ENCODE data around the gene USP21.

The USP21 gene, protein sequence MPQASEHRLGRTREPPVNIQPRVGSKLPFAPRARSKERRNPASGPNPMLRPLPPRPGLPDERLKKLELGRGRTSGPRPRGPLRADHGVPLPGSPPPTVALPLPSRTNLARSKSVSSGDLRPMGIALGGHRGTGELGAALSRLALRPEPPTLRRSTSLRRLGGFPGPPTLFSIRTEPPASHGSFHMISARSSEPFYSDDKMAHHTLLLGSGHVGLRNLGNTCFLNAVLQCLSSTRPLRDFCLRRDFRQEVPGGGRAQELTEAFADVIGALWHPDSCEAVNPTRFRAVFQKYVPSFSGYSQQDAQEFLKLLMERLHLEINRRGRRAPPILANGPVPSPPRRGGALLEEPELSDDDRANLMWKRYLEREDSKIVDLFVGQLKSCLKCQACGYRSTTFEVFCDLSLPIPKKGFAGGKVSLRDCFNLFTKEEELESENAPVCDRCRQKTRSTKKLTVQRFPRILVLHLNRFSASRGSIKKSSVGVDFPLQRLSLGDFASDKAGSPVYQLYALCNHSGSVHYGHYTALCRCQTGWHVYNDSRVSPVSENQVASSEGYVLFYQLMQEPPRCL

DNA sequence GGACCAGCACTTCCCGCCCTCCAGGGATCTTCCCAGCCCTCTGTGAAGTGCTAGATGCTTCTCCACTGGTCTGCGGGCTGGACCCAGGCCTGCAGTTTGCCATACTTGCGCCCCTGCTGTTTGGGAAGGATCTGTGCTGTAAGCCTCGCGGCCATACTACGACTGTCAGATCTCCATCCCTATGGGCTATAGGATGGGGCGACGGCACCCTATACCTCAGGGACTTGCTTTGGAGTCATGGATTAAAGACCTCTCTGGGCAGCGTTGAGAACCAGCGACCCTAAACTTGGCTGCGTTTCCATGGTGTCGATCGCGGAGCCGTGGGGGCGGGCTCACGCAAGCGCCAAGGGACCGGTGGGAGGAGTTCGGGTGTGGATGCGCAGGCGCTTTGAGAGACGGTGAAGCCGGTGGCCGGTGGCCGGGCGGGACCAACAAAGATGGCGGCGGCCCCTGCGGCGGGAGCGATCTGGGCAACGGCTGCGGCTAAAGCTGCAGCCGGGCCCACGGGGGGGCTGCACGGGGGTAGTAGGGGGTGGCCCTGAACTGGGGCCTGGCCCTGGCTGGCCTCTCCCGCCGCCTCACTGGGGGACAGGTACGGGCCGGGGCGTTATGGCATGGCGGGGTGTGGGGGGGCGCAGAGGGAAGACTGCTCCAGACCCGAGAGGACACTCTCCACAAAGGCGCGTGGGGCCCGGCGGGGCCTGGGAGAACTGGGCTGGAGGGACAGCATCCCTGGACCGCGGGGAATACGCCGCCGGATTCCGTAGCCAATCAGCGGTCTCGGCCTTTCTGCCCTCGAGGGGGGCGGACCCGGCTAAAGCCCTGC is at the start of gene USP21:
TSS of gene USP21 (plus strand) at position 414 of the 826 bp plus-strand sequence. CDS start 1,141 bp downstream, outside the sequence.
- TF ChIP-seq, protein P1, sequence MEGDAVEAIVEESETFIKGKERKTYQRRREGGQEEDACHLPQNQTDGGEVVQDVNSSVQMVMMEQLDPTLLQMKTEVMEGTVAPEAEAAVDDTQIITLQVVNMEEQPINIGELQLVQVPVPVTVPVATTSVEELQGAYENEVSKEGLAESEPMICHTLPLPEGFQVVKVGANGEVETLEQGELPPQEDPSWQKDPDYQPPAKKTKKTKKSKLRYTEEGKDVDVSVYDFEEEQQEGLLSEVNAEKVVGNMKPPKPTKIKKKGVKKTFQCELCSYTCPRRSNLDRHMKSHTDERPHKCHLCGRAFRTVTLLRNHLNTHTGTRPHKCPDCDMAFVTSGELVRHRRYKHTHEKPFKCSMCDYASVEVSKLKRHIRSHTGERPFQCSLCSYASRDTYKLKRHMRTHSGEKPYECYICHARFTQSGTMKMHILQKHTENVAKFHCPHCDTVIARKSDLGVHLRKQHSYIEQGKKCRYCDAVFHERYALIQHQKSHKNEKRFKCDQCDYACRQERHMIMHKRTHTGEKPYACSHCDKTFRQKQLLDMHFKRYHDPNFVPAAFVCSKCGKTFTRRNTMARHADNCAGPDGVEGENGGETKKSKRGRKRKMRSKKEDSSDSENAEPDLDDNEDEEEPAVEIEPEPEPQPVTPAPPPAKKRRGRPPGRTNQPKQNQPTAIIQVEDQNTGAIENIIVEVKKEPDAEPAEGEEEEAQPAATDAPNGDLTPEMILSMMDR (IDR thresholded peaks at IDR 0.05), result no peak
- Histone ChIP-seq H3K4me3 (ENCODE audit: low read depth, low read length) (peak within 1 kb of the TSS; percentile 94), H3K4me2 (ENCODE audit: low read length) (peak within 1 kb of the TSS; percentile 69), H2AFZ (peak within 1 kb of the TSS; percentile 87), H3K36me3 (ENCODE audit: control insufficient read depth, insufficient read depth, low read length) (no peaks in the 10 kb centered on the region), H3K27ac (peak within 1 kb of the TSS; percentile 91), H3K79me2 (peaks cover 4% of the 10 kb centered on the region), H3K27me3 (ENCODE audit: control insufficient read depth, insufficient read depth, low read length) (no peaks in the 10 kb centered on the region), H3K9ac (peak within 1 kb of the TSS; percentile 37), H3K9me3 (ENCODE audit: control insufficient read depth, low read length) (no peaks in the 10 kb centered on the region), H3K4me1 (no peaks in the 10 kb centered on the region)

DNA sequence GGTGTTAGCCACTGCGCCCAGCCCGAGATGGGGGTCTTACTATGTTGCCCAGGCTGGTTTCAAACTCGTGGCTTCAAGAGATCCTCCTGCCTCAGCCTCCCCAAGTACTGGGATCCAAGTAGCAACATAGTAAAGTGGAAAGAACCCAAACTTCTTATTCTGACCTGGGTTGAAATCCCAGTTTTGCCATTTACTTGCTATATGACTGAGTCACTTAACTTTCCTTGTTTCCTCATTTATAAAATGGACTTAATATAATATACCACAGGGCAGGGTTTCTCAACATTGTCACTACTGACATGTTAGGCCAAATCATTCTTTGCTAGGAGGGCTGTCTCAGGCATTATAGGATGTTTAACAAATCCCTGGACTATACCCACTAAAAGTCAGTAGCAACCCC is 48.2 kb upstream of the USP21 start:
- H3K9me3 ChIP-seq (ENCODE audit: control insufficient read depth, low read length), result no peaks in the 10 kb centered on the region
- H2AFZ ChIP-seq, result no peak overlapping the region
- H3K4me1 ChIP-seq, result no peaks in the 10 kb centered on the region
- H3K4me2 ChIP-seq (ENCODE audit: low read length), result no peak overlapping the region
- H3K27me3 ChIP-seq (ENCODE audit: control insufficient read depth, insufficient read depth, low read length), result no peaks in the 10 kb centered on the region
- peaks cover 19% of the 10 kb centered on the region for H3K79me2 ChIP-seq
- TF ChIP-seq, protein P1 (IDR thresholded peaks at IDR 0.05), result no peak
- H3K36me3 ChIP-seq (ENCODE audit: control insufficient read depth, insufficient read depth, low read length), result no peaks in the 10 kb centered on the region
- H3K27ac ChIP-seq, result no peak overlapping the region
- H3K4me3 ChIP-seq (ENCODE audit: low read depth, low read length), result no peak overlapping the region
- H3K9ac ChIP-seq, result no peak overlapping the region

DNA sequence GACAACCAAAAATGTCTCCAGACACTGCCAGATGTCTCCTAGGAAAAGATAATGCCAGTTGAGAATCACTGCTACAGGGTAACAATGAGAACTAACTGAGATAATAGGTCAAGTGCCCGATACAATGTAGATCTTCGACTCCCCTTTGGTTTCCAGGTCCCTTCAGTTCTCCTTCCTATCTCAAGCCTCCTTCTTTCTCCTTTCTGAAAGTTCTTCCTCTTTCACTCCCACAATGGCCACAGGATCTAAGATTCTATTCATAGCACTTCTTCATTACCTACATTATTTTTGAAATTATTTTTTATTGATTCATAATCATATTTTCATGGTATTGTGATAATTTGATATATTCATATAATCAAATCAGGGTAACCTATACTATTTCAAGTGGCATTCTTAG is 47.8 kb upstream of the USP21 start:
- Histone ChIP-seq H3K4me2 (ENCODE audit: low read length) (no peak overlapping the region), H2AFZ (no peak overlapping the region), H3K9me3 (ENCODE audit: control insufficient read depth, low read length) (no peaks in the 10 kb centered on the region), H3K79me2 (peaks cover 19% of the 10 kb centered on the region), H3K4me1 (no peaks in the 10 kb centered on the region), H3K36me3 (ENCODE audit: control insufficient read depth, insufficient read depth, low read length) (no peaks in the 10 kb centered on the region), H3K27me3 (ENCODE audit: control insufficient read depth, insufficient read depth, low read length) (no peaks in the 10 kb centered on the region), H3K4me3 (ENCODE audit: low read depth, low read length) (no peak overlapping the region), H3K27ac (no peak overlapping the region), H3K9ac (no peak overlapping the region)
- TF ChIP-seq, protein P1 (IDR thresholded peaks at IDR 0.05), result no peak

DNA sequence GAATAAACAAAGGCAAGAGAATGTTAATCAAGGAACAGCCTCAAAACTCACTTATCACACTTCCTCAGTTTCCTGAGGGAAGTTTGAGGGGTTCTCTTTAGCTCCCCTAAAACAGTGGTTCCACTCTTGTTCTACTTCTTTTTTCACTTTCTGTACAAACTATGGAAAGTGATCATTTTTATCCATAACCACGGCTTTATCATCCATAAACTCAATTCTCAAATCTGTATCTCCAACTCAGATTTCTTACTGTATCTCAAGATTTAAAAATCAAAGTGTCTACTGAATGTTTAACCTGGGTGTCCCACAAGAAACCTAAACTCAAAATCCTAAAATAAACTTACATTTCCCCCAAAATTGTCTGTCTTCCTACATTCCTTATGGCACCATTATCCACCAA is 45.4 kb upstream of the USP21 start:
- H3K9ac ChIP-seq, result no peak overlapping the region
- H3K79me2 ChIP-seq, result peaks cover 31% of the 10 kb centered on the region
- no peaks in the 10 kb centered on the region for H3K27me3 ChIP-seq (ENCODE audit: control insufficient read depth, insufficient read depth, low read length)
- no peak overlapping the region for H2AFZ ChIP-seq
- H3K4me1 ChIP-seq, result peaks cover 2% of the 10 kb centered on the region
- TF ChIP-seq, protein P1 (IDR thresholded peaks at IDR 0.05), result no peak
- no peak overlapping the region for H3K4me2 ChIP-seq (ENCODE audit: low read length)
- no peaks in the 10 kb centered on the region for H3K36me3 ChIP-seq (ENCODE audit: control insufficient read depth, insufficient read depth, low read length)
- H3K4me3 ChIP-seq (ENCODE audit: low read depth, low read length), result no peak overlapping the region
- no peak overlapping the region for H3K27ac ChIP-seq
- no peaks in the 10 kb centered on the region for H3K9me3 ChIP-seq (ENCODE audit: control insufficient read depth, low read length)

Measured in parathyroid adenoma (tissue), 2 donors.